Activated CD8-positive, alpha-beta memory T cell treated with anti-CD3 and anti-CD28 coated beads for 24 hours (primary cell): Measurements from ENCODE around the gene SMARCE1.
A peak's percentile ranks its signal among the peaks of the same experiment; 100 is the strongest.

Experiments
- DNase-seq: peaks from one replicate; pipeline ENCODE4 v3.0.0-alpha.2; 2020

SMARCE1 gene

DNA sequence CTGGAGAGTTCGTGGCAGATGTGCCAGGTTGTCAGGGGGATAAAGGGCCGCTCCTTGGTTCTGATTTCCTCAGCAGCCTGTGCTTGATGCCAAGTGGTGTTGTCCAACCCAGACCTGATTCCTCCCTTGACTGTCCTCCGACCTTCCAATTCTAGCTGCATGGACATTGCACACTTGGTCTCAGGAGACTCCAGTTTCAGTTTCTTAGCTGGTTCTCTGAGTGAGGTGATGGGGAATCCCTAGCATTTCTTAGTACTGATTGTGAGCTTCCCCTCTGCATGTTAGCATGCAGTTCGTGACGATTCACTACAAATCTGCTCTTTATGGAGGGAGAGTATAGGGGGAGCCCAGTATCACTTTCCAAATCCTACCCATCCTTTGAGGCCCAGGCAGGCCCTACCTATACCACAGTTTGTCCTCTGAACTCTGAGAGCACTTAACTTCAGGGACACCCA, 70.0 kb downstream of the SMARCE1 start:
- peak; percentile 74 for DNase-seq

DNA sequence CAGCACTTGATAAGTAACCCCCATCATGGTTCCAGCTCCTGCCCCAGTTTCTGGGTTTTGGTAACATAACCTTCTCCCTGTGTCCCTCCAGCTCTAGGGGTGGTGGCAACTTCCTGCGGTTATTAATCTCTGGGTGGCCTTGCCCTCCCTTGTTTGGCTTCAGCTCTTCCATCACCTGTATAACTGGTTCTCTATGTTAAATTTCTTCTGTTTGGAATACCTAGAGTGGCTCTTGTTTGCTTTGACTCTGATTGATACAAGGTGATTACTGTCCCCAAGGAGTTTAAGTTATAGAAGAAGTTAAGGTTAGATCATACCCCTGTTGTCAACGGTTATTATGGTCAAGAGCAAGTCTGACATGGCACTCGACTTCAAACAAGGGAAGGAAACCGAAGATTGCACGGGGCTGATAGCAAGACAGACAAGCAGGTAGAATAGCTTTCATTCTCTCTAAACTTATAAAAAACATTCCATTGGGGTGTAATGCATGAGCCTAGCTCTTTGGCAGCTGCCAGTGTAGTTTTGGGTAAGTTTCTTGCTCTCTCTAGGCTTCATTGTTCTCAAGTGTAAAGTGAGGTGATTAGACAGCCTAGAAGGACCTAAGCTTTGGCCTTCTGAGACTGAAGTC, 71.4 kb downstream of the SMARCE1 start:
- no peak for DNase-seq
